H1 (cell line): ENCODE results near the gene SLFN13. TPM values are rescaled to one million over a fixed set of nuclear protein-coding genes. Genes with fewer than 3 reads are reported as not detected.

Source experiments
- CTCF ChIA-PET: fragments of 300-600 bp; sonication (Branson Sonifier 250); formaldehyde crosslinking; loops from one replicate; lab custom pipeline; 2021; ENCODE audit not compliant: partially characterized antibody; lab: Charles Lee
- POLR2A ChIA-PET: fragments of 300-600 bp; sonication (Branson Sonifier 250); formaldehyde crosslinking; loops from one replicate; lab custom pipeline; 2021; ENCODE audit warnings: inconsistent platforms; ENCODE audit not compliant: partially characterized antibody; lab: Charles Lee
- DNase-seq, 2 experiments: peaks; one replicate each; pipeline versions ENCODE4 v3.0.0 to v3.0.0-alpha.2; 2010 to 2022; ENCODE audit warnings: low spot score in 2 of 2, low read depth in 1 of 2, mixed read lengths in 1 of 2
- FAIRE-seq: peaks from 2 replicates; lab custom pipeline; 2011; peaks lifted over from hg19 to GRCh38; lab: Jason Lieb, UNC
- H2AFZ ChIP-seq: 2 replicates; pipeline ENCODE4 v1.8.1; 2012; ENCODE audit warnings: low read length, inconsistent platforms
- H2AK5ac ChIP-seq: 2 replicates; pipeline ENCODE4 v1.6.1; 2013; ENCODE audit warnings: low read depth, low read length
- H2BK120ac ChIP-seq: replicated peaks from 2 replicates; pipeline ENCODE3; 2013; ENCODE audit warnings: low read depth, low read length, inconsistent platforms
- H2BK12ac ChIP-seq: 2 replicates; pipeline ENCODE4 v1.6.1; 2013; ENCODE audit warnings: low read depth, low read length
- H2BK15ac ChIP-seq: 2 replicates; pipeline ENCODE4 v1.6.1; 2013; ENCODE audit warnings: low read length
- H2BK20ac ChIP-seq: 2 replicates; pipeline ENCODE4 v1.6.1; 2013; ENCODE audit warnings: low read length
- H2BK5ac ChIP-seq: 2 replicates; pipeline ENCODE4 v1.6.1; 2013; ENCODE audit warnings: low read depth, low read length
- H3K14ac ChIP-seq: 2 replicates; pipeline ENCODE4 v1.6.1; 2013; ENCODE audit warnings: inconsistent platforms; ENCODE audit not compliant: insufficient read length
- H3K18ac ChIP-seq: 2 replicates; pipeline ENCODE4 v1.6.1; 2013; ENCODE audit warnings: low read length; ENCODE audit errors: extremely low read depth
- H3K23ac ChIP-seq: 2 replicates; pipeline ENCODE4 v1.6.1; 2013; ENCODE audit warnings: inconsistent platforms; ENCODE audit not compliant: insufficient read length
- H3K23me2 ChIP-seq: 2 replicates; pipeline ENCODE4 v1.6.1; 2013; ENCODE audit warnings: low read depth, low read length
- H3K27ac ChIP-seq: 2 replicates; pipeline ENCODE4 v1.6.1; 2011; ENCODE audit warnings: low read depth, low read length, inconsistent platforms
- H3K27me3 ChIP-seq, 4 experiments: replicated peaks in 1 of 4; 1 replicate in 1 of 4; 2 replicates in 3 of 4; pipeline versions ENCODE4 v1.6.1 to v1.8.1; 2011 to 2013; ENCODE audit warnings: low read length in 3 of 4, mild to moderate bottlenecking in 3 of 4, inconsistent platforms in 2 of 4, mixed read lengths in 2 of 4, moderate library complexity in 1 of 4; ENCODE audit not compliant: control insufficient read depth in 3 of 4, insufficient read depth in 3 of 4; ENCODE audit errors: extremely low read depth in 1 of 4
- H3K36me3 ChIP-seq, 4 experiments: 2 replicates each; pipeline versions ENCODE4 v1.6.1 to v1.8.1; 2011 to 2013; ENCODE audit warnings: mild to moderate bottlenecking in 4 of 4, low read length in 3 of 4, moderate library complexity in 2 of 4, control low read depth in 1 of 4, inconsistent platforms in 1 of 4; ENCODE audit not compliant: insufficient read depth in 4 of 4, control insufficient read depth in 2 of 4
- H3K4ac ChIP-seq: replicated peaks from 2 replicates; pipeline ENCODE3; 2013; ENCODE audit warnings: low read length, low read depth, mixed read lengths, inconsistent platforms; ENCODE audit not compliant: insufficient read length
- H3K4me1 ChIP-seq, 4 experiments: replicated peaks in 1 of 4; 1 replicate in 1 of 4; 2 replicates in 3 of 4; pipeline versions ENCODE4 v1.6.1 to v1.8.1; 2011 to 2013; ENCODE audit warnings: low read length in 3 of 4, inconsistent platforms in 2 of 4, mixed read lengths in 1 of 4; ENCODE audit not compliant: insufficient read depth in 4 of 4, control insufficient read depth in 3 of 4
- H3K4me2 ChIP-seq, 2 experiments: 2 replicates each; pipeline versions ENCODE4 v1.6.1 to v1.8.1; 2011 to 2013; ENCODE audit warnings: low read depth in 2 of 2, low read length in 2 of 2, control low read depth in 1 of 2, inconsistent platforms in 1 of 2, mild to moderate bottlenecking in 1 of 2; ENCODE audit not compliant: insufficient read depth in 1 of 2
- H3K4me3 ChIP-seq, 4 experiments: fragments of 200-600, 300-600 bp in 1 of 4; sonication (generic), shearing (Covaris generic), sonication (Bioruptor Twin) in 1 of 4; 2 replicates each; pipeline versions ENCODE4 v1.5.1 to v1.8.1; 2011 to 2016; ENCODE audit warnings: low read length in 4 of 4, low read depth in 3 of 4, control low read depth in 2 of 4, inconsistent platforms in 2 of 4, mild to moderate bottlenecking in 2 of 4, mixed read lengths in 1 of 4, moderate library complexity in 1 of 4; ENCODE audit not compliant: insufficient read depth in 2 of 4; ENCODE audit errors: extremely low read depth in 1 of 4
- H3K56ac ChIP-seq: replicated peaks from 2 replicates; pipeline ENCODE3; 2013; ENCODE audit warnings: low read depth, mild to moderate bottlenecking, mixed read lengths, low read length, inconsistent platforms; ENCODE audit not compliant: insufficient read length
- H3K79me1 ChIP-seq: 2 replicates; pipeline ENCODE4 v1.6.1; 2013; ENCODE audit warnings: low read depth, low read length, control low read depth
- H3K79me2 ChIP-seq, 2 experiments: 2 replicates each; pipeline versions ENCODE4 v1.6.1 to v1.8.1; 2012 to 2013; ENCODE audit warnings: low read length in 2 of 2, mild to moderate bottlenecking in 2 of 2, inconsistent platforms in 1 of 2; ENCODE audit not compliant: insufficient read depth in 2 of 2, control insufficient read depth in 1 of 2
- H3K9ac ChIP-seq, 4 experiments: replicated peaks in 1 of 4; 1 replicate in 1 of 4; 2 replicates in 3 of 4; pipeline versions ENCODE4 v1.6.1 to v1.8.1; 2011 to 2013; ENCODE audit warnings: low read depth in 3 of 4, low read length in 3 of 4, control low read depth in 2 of 4, mild to moderate bottlenecking in 2 of 4, moderate library complexity in 2 of 4, inconsistent platforms in 1 of 4; ENCODE audit errors: extremely low read depth in 1 of 4
- H3K9me3 ChIP-seq, 2 experiments: 2 replicates each; pipeline versions ENCODE4 v1.6.1 to v1.8.1; 2012 to 2013; ENCODE audit warnings: mild to moderate bottlenecking in 2 of 2, moderate library complexity in 2 of 2, control low read depth in 1 of 2, inconsistent platforms in 1 of 2, low read depth in 1 of 2, low read length in 1 of 2, mixed read lengths in 1 of 2; ENCODE audit not compliant: insufficient read depth in 2 of 2
- H4K20me1 ChIP-seq, 2 experiments: replicated peaks in 1 of 2; 2 replicates each; pipeline versions ENCODE3 to v1.8.1; 2011 to 2013; ENCODE audit warnings: inconsistent platforms in 2 of 2, low read length in 2 of 2, mild to moderate bottlenecking in 1 of 2; ENCODE audit not compliant: insufficient read depth in 2 of 2, control insufficient read depth in 1 of 2
- H4K5ac ChIP-seq: 2 replicates; pipeline ENCODE4 v1.6.1; 2013; ENCODE audit warnings: low read length, low read depth, mixed read lengths, inconsistent platforms; ENCODE audit not compliant: insufficient read length
- H4K8ac ChIP-seq: 2 replicates; pipeline ENCODE4 v1.8.0; 2013; ENCODE audit warnings: mild to moderate bottlenecking, moderate library complexity, low read length, inconsistent platforms; ENCODE audit not compliant: insufficient read depth; ENCODE audit errors: extremely low read depth
- H4K91ac ChIP-seq: replicated peaks from 2 replicates; pipeline ENCODE3; 2013; ENCODE audit warnings: low read length, mixed read lengths, inconsistent platforms; ENCODE audit not compliant: insufficient read length
- CBX5 ChIP-seq: fragments of 300-800, 300-1000 bp; sonication (generic); IDR thresholded peaks from 2 replicates; pipeline ENCODE4 v1.7.1; 2016; ENCODE audit warnings: antibody characterized with exemption, low read length, low read depth
- CBX8 ChIP-seq: fragments of 300-800, 300-1000 bp; sonication (generic); IDR thresholded peaks from 2 replicates; pipeline ENCODE4 v1.7.1; 2016; ENCODE audit warnings: low read depth, low read length, borderline replicate concordance
- EGR1 ChIP-seq: IDR thresholded peaks from 2 replicates; pipeline ENCODE4 v1.6.1; 2011; ENCODE audit warnings: low read depth, low read length, borderline replicate concordance
- EZH2 ChIP-seq: fragments of 200-600 bp; sonication (generic); IDR thresholded peaks from 2 replicates; pipeline ENCODE4 v1.7.1; 2012; ENCODE audit warnings: low read depth, mild to moderate bottlenecking, moderate library complexity, low read length, inconsistent platforms; ENCODE audit not compliant: severe bottlenecking
- FOSL1 ChIP-seq: IDR thresholded peaks from 2 replicates; pipeline ENCODE4 v1.6.1; 2011; ENCODE audit warnings: mild to moderate bottlenecking, low read depth, low read length, moderate library complexity; ENCODE audit not compliant: insufficient read depth
- RFX5 ChIP-seq: IDR thresholded peaks from 2 replicates; pipeline ENCODE4 v1.6.1; 2011; ENCODE audit warnings: low read depth, low read length, improper control_type of control experiment, borderline replicate concordance
- SIN3A ChIP-seq, 2 experiments: IDR thresholded peaks in 1 of 2; conservative IDR thresholded peaks in 1 of 2; 2 replicates each; pipeline ENCODE4 v1.6.1; 2011 to 2012; ENCODE audit warnings: low read length in 2 of 2, improper control_type of control experiment in 1 of 2, low read depth in 1 of 2, mild to moderate bottlenecking in 1 of 2
- SP1 ChIP-seq: IDR thresholded peaks from 2 replicates; pipeline ENCODE4 v1.6.1; 2011; ENCODE audit warnings: low read depth, low read length
- SP2 ChIP-seq: IDR thresholded peaks from 2 replicates; pipeline ENCODE4 v1.6.1; 2012; ENCODE audit warnings: mild to moderate bottlenecking, low read length, inconsistent platforms
- SRF ChIP-seq: IDR thresholded peaks from 2 replicates; pipeline ENCODE4 v1.6.1; 2011; ENCODE audit warnings: mild to moderate bottlenecking, low read depth, low read length, moderate library complexity
- TCF12 ChIP-seq: IDR thresholded peaks from 2 replicates; pipeline ENCODE4 v1.6.1; 2011; ENCODE audit warnings: low read depth, mild to moderate bottlenecking, low read length
- ZNF274 ChIP-seq: IDR thresholded peaks from 2 replicates; pipeline ENCODE4 v1.7.0; 2012; ENCODE audit warnings: low read length, borderline replicate concordance; ENCODE audit errors: extremely low read depth
- WGBS, 2 experiments: shearing (Covaris generic) in 1 of 2; methylation state at CpG; one replicate each; pipeline versions ENCODE4 v1.1.6 to v1.1.7; 2013 to 2015; ENCODE audit warnings: low lambda C conversion rate in 2 of 2, mixed read lengths in 2 of 2, inconsistent platforms in 1 of 2, low coverage in 1 of 2, missing lambda C conversion rate in 1 of 2; ENCODE audit not compliant: insufficient replicate concordance in 2 of 2, insufficient coverage in 1 of 2, insufficient read length in 1 of 2; ENCODE audit errors: extremely low coverage in 1 of 2, missing lambda C conversion rate in 1 of 2; 5-methylcytosine and 5-hydroxymethylcytosine counted together
- polyA plus RNA-seq, 7 experiments: library from polyadenylated mRNA; depleted of rRNA in 3 of 7; stranded (reverse) in 5 of 7; unstranded in 2 of 7; fragments of >200 nt in 5 of 7; fragments of 200-250 nt in 2 of 7; gene quantifications; 1 replicate in 5 of 7; 2 replicates in 1 of 7; 4 replicates in 1 of 7; pipeline versions ENCODE4 v1.2.1 to v1.2.3, GENCODE V29; 2011 to 2013; ENCODE audit warnings: missing spikeins in 2 of 7, mixed read lengths in 2 of 7
- total RNA-seq: library from RNA; stranded (reverse); fragmentation: NEBNext Ultra II Directional; extraction: Animal tissue kit (Norgen Biotek cat#: 25700); gene quantifications from 2 replicates; pipeline ENCODE4 v1.2.1, GENCODE V29; 2021
- TF ChIP-seq, protein P1 (sequence below): IDR thresholded peaks from 2 replicates; pipeline ENCODE4 v1.6.1; 2012; ENCODE audit warnings: inconsistent platforms

SLFN13 gene
- total and polyA plus RNA-seq, 2 of the 8 experiments (the other 6 are each of a cell fraction or from before 2014, with no cell fraction given) = 15.7 to 27.5 TPM

DNA sequence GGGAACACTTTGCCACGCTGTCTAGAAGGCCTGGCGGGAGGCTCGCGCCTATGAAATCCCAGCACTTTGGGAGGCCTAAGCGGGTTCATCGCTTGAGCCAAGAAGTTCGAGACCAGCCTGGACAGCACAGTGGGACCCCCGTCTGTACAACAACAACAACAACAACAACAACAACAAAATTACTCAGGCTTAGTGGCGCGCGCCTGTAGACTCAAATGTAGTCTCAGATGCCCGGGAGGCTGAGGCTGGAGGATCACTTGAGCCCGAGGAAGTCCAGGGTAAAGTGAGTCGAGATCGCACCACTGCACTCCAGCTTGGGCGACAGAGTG lies 297 bp upstream of the SLFN13 start:
- Histone ChIP-seq H3K79me1 (no peaks in the 10 kb centered on the region), H2BK5ac (no peak overlapping the region), H2BK12ac (no peak overlapping the region; the same call in 1 of the 2 replicates), H2AK5ac (no peak overlapping the region), H4K5ac (no peak overlapping the region), H2AFZ (0 out of 2 replicates have a peak overlapping the region, but pooled peaks have one; percentile 77), H3K9me3 (no peaks in the 10 kb centered on the region), H3K27ac (no peak overlapping the region; the same call in 1 of the 2 replicates), H3K36me3 (peaks cover 0 to 4% (median 0%) of the 10 kb centered on the region in 4 experiments; a peak in 1 of 8 replicates), H3K79me2 (no peaks in the 10 kb centered on the region), H3K4ac (no peak overlapping the region), H3K4me3 (peak overlapping the region in 3 of 4 experiments; percentile 42 to 64 (median 61); a peak in 6 of 8 replicates), H4K8ac (peak overlapping the region; percentile 86; the same call in 1 of the 2 replicates), H3K23me2 (peaks cover 4% of the 10 kb centered on the region; the same call in 1 of the 2 replicates), H2BK20ac (no peak overlapping the region), H2BK120ac (no peak overlapping the region), H3K4me1 (peaks cover 0 to 4% (median 4%) of the 10 kb centered on the region in 4 experiments; a peak in 5 of 7 replicates), H2BK15ac (no peak overlapping the region), H4K91ac (no peak overlapping the region), H3K27me3 (peaks cover 7 to 62% (median 41%) of the 10 kb centered on the region in 4 experiments), H3K9ac (peak overlapping the region in 2 of 4 experiments; percentile 78 to 79; a peak in 2 of 7 replicates), H3K23ac (no peak overlapping the region), H4K20me1 (peaks cover 0 to 5% of the 10 kb centered on the region in 2 experiments), H3K56ac (no peak overlapping the region), H3K14ac (no peak overlapping the region), H3K18ac (no peak overlapping the region), H3K4me2 (peak overlapping the region; percentile 71 to 92)
- ChIA-PET CTCF (interaction anchor here (2.0 kb wide), 1 partner anchor 136 kb away, joined by 5 read pairs; no protein-coding TSS in a partner anchor), POLR2A (interaction anchor here (0.6 to 3.5 kb wide), 8 partner anchors 10 to 103 kb away, joined by 3 to 38 read pairs (median 4); partner anchors contain the start of gene SLFN12)
- 9% methylated on average over 14 of the region's 16 CpGs; no CpG with 5 or more reads in 1 of the 2 experiments for WGBS, 2 experiments
- no peak for DNase-seq
- no peak for FAIRE-seq
- TF ChIP-seq, protein P1, sequence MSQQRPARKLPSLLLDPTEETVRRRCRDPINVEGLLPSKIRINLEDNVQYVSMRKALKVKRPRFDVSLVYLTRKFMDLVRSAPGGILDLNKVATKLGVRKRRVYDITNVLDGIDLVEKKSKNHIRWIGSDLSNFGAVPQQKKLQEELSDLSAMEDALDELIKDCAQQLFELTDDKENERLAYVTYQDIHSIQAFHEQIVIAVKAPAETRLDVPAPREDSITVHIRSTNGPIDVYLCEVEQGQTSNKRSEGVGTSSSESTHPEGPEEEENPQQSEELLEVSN = peak; percentile 100; the same call in 1 of the 2 replicates
- TF ChIP-seq TCF12 (0 out of 2 replicates have a peak, but pooled peaks have one; percentile 12), CBX8 (no peak), SRF (no peak), SP2 (no peak), CBX5 (no peak), SIN3A (conservative IDR thresholded peaks at IDR 0.05 in 1 of 2, IDR thresholded peaks at IDR 0.05 in 1 of 2; ENCODE audit: low read depth in 1 of 2, low read length in 2 of 2) (no peak), ZNF274 (no peak), RFX5 (no peak), EZH2 (peak; percentile 64), SP1 (no peak), FOSL1 (no peak), EGR1 (no peak)
